ENCODE data around the gene RPS15.

Gene RPS15

DNA sequence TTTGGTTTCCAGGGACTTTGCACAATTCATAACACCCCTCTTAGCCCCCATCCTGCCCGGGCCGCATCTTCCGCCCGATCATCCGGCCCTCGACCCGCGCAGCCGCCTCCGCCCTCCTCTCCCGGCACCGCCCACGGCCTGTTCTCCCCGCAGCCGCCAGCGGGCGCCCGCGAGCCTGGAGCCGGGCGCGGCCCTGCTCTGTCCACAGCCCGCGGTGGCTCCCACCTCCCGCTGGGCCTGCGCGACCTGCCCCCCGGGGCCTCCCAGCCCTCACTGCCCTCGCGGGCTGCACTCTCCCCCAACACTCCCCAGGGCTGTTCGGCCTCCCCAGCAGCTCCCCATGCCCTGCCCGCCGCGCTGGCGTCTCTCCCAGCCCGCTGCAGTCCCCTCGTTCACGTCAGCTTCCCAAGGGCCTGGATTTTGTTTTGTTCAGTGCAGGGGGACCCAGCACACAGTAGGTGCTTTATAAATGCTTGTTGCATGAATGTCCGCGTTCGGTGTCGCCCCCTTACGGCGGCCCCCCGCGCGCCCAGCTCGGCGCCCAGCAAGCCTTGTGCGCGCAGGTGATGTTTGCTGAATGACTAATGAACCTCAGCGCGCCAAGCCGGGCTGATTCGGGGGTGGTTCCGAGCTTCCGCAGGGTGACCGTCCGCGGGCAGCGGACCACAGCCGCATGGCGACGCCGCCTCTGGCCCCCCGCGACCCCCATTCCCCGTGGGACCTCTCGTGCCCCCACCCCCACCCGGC lies 7.2 kb downstream of the RPS15 start:
- H3K4me1 ChIP-seq (ENCODE audit: control insufficient read depth in 1 of 2, insufficient read depth in 1 of 2, low read depth in 1 of 2, low read length in 1 of 2), result peaks cover 9 to 23% of the 10 kb centered on the region in 2 experiments
- H3K4me3 ChIP-seq (ENCODE audit: low read depth in 1 of 2, low read length in 1 of 2), result peak overlapping the region; percentile 63 to 71

DNA sequence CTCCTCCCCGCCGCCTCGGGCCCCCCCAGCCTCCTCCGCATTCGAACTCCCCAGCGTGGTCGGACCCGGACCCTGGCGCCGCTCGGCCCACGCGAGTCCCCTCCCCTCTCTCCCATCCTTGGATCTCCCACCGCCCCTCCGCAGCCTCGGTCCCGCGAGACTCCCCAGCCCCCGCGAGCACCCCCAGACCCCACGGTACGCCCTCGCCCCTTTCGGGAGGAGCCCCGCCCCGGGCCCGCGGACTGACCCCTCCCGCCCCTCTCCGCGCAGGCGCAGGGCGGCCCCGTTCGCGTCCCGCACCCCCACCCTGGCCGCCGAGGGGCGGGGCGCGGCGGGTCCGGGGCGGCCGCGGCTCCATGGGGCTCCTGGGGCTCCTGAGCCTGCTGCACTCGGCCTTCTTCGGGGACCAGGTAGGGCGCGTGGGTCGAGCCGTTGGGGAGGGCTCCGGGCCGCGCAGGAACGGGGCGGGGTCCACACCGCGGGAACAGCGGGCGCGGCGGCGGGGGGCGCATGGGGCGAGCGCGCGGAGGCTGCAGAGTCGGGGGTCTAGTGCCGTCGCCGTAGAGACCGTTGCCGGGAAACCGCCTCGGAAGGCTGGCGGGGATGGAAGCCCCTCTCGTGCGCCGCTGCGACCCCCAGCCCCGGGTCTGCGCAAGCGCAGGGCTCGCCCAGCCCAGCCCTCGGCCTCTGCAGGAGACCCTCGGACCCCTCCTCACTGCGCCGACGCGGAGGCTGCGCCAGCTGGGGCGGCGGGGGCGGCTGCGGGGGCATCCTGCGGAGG lies 7.9 kb downstream of the RPS15 start:
- Histone ChIP-seq H3K4me1 (ENCODE audit: control insufficient read depth in 1 of 2, insufficient read depth in 1 of 2, low read depth in 1 of 2, low read length in 1 of 2) (peaks cover 9 to 23% of the 10 kb centered on the region in 2 experiments), H3K27ac (no peak overlapping the region), H3K4me3 (ENCODE audit: low read depth in 1 of 2, low read length in 1 of 2) (no peak overlapping the region), H3K27me3 (peaks cover 74% of the 10 kb centered on the region), H3K36me3 (peaks cover 13% of the 10 kb centered on the region), H3K9me3 (no peaks in the 10 kb centered on the region)
- TF ChIP-seq CTCF (IDR thresholded peaks at IDR 0.05), result no peak

More for the DNA sequence above, 7.2 kb downstream of the RPS15 start:
- TF ChIP-seq CTCF (IDR thresholded peaks at IDR 0.05), result peak; percentile 96
- no peaks in the 10 kb centered on the region for H3K9me3 ChIP-seq
- peaks cover 66% of the 10 kb centered on the region for H3K27me3 ChIP-seq
- H3K36me3 ChIP-seq, result peaks cover 21% of the 10 kb centered on the region
- H3K27ac ChIP-seq, result peak overlapping the region; percentile 10

- Histone ChIP-seq H3K4me1 (ENCODE audit: control insufficient read depth in 1 of 2, insufficient read depth in 1 of 2, low read depth in 1 of 2, low read length in 1 of 2) (peaks cover 9 to 23% of the 10 kb centered on the region in 2 experiments), H3K9me3 (no peaks in the 10 kb centered on the region), H3K27ac (no peak overlapping the region), H3K27me3 (peaks cover 82% of the 10 kb centered on the region), H3K36me3 (peaks cover 7% of the 10 kb centered on the region), H3K4me3 (ENCODE audit: low read depth in 1 of 2, low read length in 1 of 2) (no peak overlapping the region)
- TF ChIP-seq CTCF (IDR thresholded peaks at IDR 0.05), result no peak
Observed at GRCh38 chr19:1446713-1447481, 8.7 kb downstream of the RPS15 start.

DNA sequence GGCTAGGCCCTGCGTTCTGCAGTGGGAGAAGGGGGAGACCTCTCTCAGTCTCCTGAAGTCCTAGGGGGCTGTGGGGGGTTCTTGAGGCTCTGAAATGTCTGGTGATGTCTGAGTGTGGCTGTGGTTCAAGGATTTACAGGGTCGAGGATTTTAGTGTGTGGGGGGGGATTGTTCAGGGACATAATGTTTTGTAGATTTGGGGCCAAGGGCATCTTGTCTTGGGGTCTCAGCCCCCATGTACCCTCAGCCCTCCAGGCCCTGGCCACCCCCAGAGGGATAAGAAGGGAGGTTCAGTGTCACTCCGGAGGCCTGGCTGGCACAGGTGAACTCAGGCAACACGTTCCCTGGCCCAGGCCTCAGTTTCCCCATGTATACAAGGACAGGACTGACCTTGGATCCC lies 9.3 kb downstream of the RPS15 start:
- H3K9me3 ChIP-seq, result no peaks in the 10 kb centered on the region
- peaks cover 4% of the 10 kb centered on the region for H3K36me3 ChIP-seq
- H3K27me3 ChIP-seq, result peaks cover 88% of the 10 kb centered on the region
- H3K27ac ChIP-seq, result no peak overlapping the region
- H3K4me3 ChIP-seq (ENCODE audit: low read depth in 1 of 2, low read length in 1 of 2), result no peak overlapping the region
- H3K4me1 ChIP-seq (ENCODE audit: control insufficient read depth in 1 of 2, insufficient read depth in 1 of 2, low read depth in 1 of 2, low read length in 1 of 2), result peaks cover 9 to 23% of the 10 kb centered on the region in 2 experiments
- TF ChIP-seq CTCF (IDR thresholded peaks at IDR 0.05), result no peak

GRCh38 chr19:1447944-1448343 lies 9.7 kb downstream of the RPS15 start:
- no peak for TF ChIP-seq CTCF (IDR thresholded peaks at IDR 0.05)
- Histone ChIP-seq H3K4me3 (ENCODE audit: low read depth in 1 of 2, low read length in 1 of 2) (no peak overlapping the region), H3K27me3 (peaks cover 92% of the 10 kb centered on the region), H3K4me1 (ENCODE audit: control insufficient read depth in 1 of 2, insufficient read depth in 1 of 2, low read depth in 1 of 2, low read length in 1 of 2) (peaks cover 9 to 23% of the 10 kb centered on the region in 2 experiments), H3K9me3 (no peaks in the 10 kb centered on the region), H3K27ac (no peak overlapping the region), H3K36me3 (no peaks in the 10 kb centered on the region)

Measured in neutrophil (primary cell).